Adrenal gland (tissue), 5 donors: ENCODE results near the gene DNAJC5.

Source experiments
- CTCF ChIP-seq, 6 experiments: fragments of 450-650 bp in 4 of 6; fragments of 200-600 bp in 2 of 6; sonication (generic) in 1 of 6; IDR thresholded peaks; 1 replicate in 5 of 6; 2 replicates in 1 of 6; pipeline versions ENCODE4 v1.5.1 to v1.8.0; 2016 to 2021; ENCODE audit warnings: antibody characterized with exemption in 6 of 6, mild to moderate bottlenecking in 2 of 6, moderate library complexity in 1 of 6
- POLR2A ChIP-seq, 2 donors: fragments of 450-650 bp; IDR thresholded peaks; one replicate each; pipeline ENCODE4 v1.6.1; 2017; ENCODE audit warnings: antibody characterized with exemption in 2 of 2, mild to moderate bottlenecking in 2 of 2, moderate library complexity in 1 of 2
- donor health status: DM: no; HTN: no; CAD: no.

- peak in 5 of 6 experiments; percentile 64 to 78 (median 73) for TF ChIP-seq CTCF (IDR thresholded peaks at IDR 0.05)
- TF ChIP-seq POLR2A (IDR thresholded peaks at IDR 0.05) = peak in 1 of 2 donors; percentile 20
These were observed 31.0 kb upstream of the DNAJC5 start for GRCh38 chr20:63863798-63864544.
